ENCODE results near the gene PEX26.
"Not testable (repeated sequence)": the region's sequence is repeated elsewhere in the genome, so short reads cannot be mapped to it uniquely, and the experiment has no call there.

GRCh38 chr22:18073927-18074326, 3.9 kb upstream of the PEX26 start:
- not testable (repeated sequence) for TF ChIP-seq CTCF (IDR thresholded peaks at IDR 0.05); EZH2 (IDR thresholded peaks at IDR 0.05; ENCODE audit: borderline replicate concordance, insufficient read depth, low read depth, low read length, poor library complexity, severe bottlenecking)

All from B cell (primary cell).